ENCODE results near the gene CD59. TPM values are rescaled to one million over a fixed set of nuclear protein-coding genes. Genes with fewer than 3 reads are reported as not detected.

CD59 gene
- total and polyA plus RNA-seq, 10 of the 15 experiments (the other 5 are each of a cell fraction or from before 2014, with no cell fraction given) = 55.5 to 256 (median 181) TPM

DNA sequence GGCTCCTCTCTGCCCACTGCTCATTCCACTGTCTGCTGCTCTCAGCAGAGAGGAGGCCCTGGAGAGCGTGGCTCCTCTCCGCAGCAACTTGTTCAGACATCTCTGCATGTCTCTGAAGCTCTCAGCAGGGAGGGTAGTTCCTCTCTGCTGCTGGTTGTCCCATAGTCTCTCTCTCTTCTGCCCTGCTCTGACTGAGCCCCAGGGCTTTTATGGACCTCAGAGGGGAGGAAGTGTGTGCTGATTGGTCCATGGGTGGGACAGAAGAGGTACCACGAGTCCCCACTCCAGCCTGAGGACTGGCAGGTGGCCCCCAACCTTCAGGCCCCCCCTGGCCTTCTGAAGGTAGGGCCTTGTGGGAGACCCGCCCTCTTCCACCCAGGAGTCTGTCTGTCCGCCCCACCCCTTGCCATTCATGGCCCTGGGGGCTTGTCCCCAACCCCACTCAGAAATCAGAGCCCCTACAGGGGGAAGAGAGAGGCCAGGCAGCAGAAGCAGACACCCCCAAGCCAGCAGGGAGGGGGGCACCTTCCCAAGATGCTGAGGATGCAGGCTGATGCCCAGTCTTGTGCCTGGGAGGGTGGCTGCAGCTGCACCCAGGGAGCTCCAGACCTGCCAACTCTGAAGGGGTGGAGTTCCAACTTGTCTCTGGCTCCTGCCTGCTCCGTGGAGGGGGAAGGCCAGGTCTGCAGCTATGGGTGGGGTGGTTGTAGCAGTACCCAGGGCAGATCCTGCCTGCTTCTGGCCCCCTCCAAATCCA lies 70.7 kb downstream of the CD59 start:
- Histone ChIP-seq H3K36me3 (ENCODE audit: control insufficient read depth in 2 of 2, insufficient read depth in 2 of 2, low read length in 1 of 2) (no peaks in the 10 kb centered on the region), H3K79me2 (ENCODE audit: control insufficient read depth, insufficient read depth, low read length) (no peaks in the 10 kb centered on the region), H3K27me3 (replicated peaks in 1 of 2; ENCODE audit: control insufficient read depth in 2 of 2, insufficient read depth in 2 of 2, low read length in 1 of 2) (no peaks in the 10 kb centered on the region), H3K4me2 (ENCODE audit: control insufficient read depth, insufficient read depth) (no peak overlapping the region), H3K9me3 (replicated peaks; ENCODE audit: control insufficient read depth, insufficient read depth, low read length) (no peaks in the 10 kb centered on the region), H3K9ac (ENCODE audit: control insufficient read depth, insufficient read depth, low read length) (no peak overlapping the region), H3K4me1 (ENCODE audit: control insufficient read depth, insufficient read depth, low read length) (no peaks in the 10 kb centered on the region), H2AFZ (ENCODE audit: control insufficient read depth, low read depth, low read length) (no peak overlapping the region), H4K20me1 (ENCODE audit: control insufficient read depth, insufficient read depth) (no peaks in the 10 kb centered on the region), H3K27ac (ENCODE audit: control insufficient read depth, insufficient read depth) (no peak overlapping the region), H3K4me3 (no peak overlapping the region)
- intact Hi-C loops (cut with micrococcal nuclease; ENCODE audit: unreplicated experiment) = no loop called here
- no peak for FAIRE-seq
- ChIA-PET SMC1A (ENCODE audit: uncharacterized antibody, unreplicated experiment) (no interaction called here), CTCF (interaction anchor here (1.0 kb wide), 1 partner anchor 23 kb away, joined by 3 read pairs; no protein-coding TSS in a partner anchor), RAD21 (ENCODE audit: unreplicated experiment) (no interaction called here), POLR2A (no interaction called here)
- in situ Hi-C loops (cut with MboI) = no loop called here
- TF ChIP-seq ESRRA (IDR thresholded peaks at IDR 0.05; ENCODE audit: low read length) (no peak), MYB (IDR thresholded peaks at IDR 0.05; ENCODE audit: borderline replicate concordance, low read depth, low read length) (no peak), ATF7 (IDR thresholded peaks at IDR 0.05; ENCODE audit: low read depth) (no peak), NRF1 (conservative IDR thresholded peaks at IDR 0.05; ENCODE audit: low read depth, low read length) (no peak), EGR1 (IDR thresholded peaks at IDR 0.05; ENCODE audit: borderline replicate concordance in 1 of 2, low read depth in 2 of 2, low read length in 2 of 2) (no peak), NFYB (IDR thresholded peaks at IDR 0.05; ENCODE audit: insufficient read depth, low read depth, low read length) (no peak), MYC (IDR thresholded peaks at IDR 0.05; ENCODE audit: insufficient read depth, insufficient read length, insufficient replicate concordance, low read length, severe bottlenecking) (no peak), NFXL1 (IDR thresholded peaks at IDR 0.05; ENCODE audit: borderline replicate concordance) (no peak), RCOR1 (conservative IDR thresholded peaks at IDR 0.05; ENCODE audit: low read depth, low read length) (no peak)
- TF ChIP-seq, protein P1, sequence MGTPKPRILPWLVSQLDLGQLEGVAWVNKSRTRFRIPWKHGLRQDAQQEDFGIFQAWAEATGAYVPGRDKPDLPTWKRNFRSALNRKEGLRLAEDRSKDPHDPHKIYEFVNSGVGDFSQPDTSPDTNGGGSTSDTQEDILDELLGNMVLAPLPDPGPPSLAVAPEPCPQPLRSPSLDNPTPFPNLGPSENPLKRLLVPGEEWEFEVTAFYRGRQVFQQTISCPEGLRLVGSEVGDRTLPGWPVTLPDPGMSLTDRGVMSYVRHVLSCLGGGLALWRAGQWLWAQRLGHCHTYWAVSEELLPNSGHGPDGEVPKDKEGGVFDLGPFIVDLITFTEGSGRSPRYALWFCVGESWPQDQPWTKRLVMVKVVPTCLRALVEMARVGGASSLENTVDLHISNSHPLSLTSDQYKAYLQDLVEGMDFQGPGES (IDR thresholded peaks at IDR 0.05) = no peak
- TF ChIP-seq, protein P2, sequence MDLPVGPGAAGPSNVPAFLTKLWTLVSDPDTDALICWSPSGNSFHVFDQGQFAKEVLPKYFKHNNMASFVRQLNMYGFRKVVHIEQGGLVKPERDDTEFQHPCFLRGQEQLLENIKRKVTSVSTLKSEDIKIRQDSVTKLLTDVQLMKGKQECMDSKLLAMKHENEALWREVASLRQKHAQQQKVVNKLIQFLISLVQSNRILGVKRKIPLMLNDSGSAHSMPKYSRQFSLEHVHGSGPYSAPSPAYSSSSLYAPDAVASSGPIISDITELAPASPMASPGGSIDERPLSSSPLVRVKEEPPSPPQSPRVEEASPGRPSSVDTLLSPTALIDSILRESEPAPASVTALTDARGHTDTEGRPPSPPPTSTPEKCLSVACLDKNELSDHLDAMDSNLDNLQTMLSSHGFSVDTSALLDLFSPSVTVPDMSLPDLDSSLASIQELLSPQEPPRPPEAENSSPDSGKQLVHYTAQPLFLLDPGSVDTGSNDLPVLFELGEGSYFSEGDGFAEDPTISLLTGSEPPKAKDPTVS (IDR thresholded peaks at IDR 0.05; ENCODE audit: low read depth, low read length) = no peak
- TF ChIP-seq, protein P3, sequence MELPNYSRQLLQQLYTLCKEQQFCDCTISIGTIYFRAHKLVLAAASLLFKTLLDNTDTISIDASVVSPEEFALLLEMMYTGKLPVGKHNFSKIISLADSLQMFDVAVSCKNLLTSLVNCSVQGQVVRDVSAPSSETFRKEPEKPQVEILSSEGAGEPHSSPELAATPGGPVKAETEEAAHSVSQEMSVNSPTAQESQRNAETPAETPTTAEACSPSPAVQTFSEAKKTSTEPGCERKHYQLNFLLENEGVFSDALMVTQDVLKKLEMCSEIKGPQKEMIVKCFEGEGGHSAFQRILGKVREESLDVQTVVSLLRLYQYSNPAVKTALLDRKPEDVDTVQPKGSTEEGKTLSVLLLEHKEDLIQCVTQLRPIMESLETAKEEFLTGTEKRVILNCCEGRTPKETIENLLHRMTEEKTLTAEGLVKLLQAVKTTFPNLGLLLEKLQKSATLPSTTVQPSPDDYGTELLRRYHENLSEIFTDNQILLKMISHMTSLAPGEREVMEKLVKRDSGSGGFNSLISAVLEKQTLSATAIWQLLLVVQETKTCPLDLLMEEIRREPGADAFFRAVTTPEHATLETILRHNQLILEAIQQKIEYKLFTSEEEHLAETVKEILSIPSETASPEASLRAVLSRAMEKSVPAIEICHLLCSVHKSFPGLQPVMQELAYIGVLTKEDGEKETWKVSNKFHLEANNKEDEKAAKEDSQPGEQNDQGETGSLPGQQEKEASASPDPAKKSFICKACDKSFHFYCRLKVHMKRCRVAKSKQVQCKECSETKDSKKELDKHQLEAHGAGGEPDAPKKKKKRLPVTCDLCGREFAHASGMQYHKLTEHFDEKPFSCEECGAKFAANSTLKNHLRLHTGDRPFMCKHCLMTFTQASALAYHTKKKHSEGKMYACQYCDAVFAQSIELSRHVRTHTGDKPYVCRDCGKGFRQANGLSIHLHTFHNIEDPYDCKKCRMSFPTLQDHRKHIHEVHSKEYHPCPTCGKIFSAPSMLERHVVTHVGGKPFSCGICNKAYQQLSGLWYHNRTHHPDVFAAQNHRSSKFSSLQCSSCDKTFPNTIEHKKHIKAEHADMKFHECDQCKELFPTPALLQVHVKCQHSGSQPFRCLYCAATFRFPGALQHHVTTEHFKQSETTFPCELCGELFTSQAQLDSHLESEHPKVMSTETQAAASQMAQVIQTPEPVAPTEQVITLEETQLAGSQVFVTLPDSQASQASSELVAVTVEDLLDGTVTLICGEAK (IDR thresholded peaks at IDR 0.05; ENCODE audit: borderline replicate concordance) = no peak
- TF ChIP-seq, protein P4, sequence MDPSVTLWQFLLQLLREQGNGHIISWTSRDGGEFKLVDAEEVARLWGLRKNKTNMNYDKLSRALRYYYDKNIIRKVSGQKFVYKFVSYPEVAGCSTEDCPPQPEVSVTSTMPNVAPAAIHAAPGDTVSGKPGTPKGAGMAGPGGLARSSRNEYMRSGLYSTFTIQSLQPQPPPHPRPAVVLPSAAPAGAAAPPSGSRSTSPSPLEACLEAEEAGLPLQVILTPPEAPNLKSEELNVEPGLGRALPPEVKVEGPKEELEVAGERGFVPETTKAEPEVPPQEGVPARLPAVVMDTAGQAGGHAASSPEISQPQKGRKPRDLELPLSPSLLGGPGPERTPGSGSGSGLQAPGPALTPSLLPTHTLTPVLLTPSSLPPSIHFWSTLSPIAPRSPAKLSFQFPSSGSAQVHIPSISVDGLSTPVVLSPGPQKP (IDR thresholded peaks at IDR 0.05; ENCODE audit: low read depth, low read length) = no peak
- TF ChIP-seq, protein P5, sequence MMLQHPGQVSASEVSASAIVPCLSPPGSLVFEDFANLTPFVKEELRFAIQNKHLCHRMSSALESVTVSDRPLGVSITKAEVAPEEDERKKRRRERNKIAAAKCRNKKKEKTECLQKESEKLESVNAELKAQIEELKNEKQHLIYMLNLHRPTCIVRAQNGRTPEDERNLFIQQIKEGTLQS (IDR thresholded peaks at IDR 0.05; ENCODE audit: borderline replicate concordance, extremely low read depth, low read depth, low read length) = no peak
- no TSS peak for BruUV-seq (replicated peaks)
- DNase-seq (ENCODE audit: low read depth, low spot score) = no peak
- no peak for ATAC-seq
- 29% methylated on average over 6 of the region's 6 CpGs for WGBS (ENCODE audit: insufficient coverage, insufficient replicate concordance, low lambda C conversion rate, missing lambda C conversion rate)
